Natural killer cell (primary cell): Measurements from ENCODE around the gene KLRK1. TPM values are rescaled to one million over a fixed set of nuclear protein-coding genes. Genes with fewer than 3 reads are reported as not detected.
"Not testable (repeated sequence)": the region's sequence is repeated elsewhere in the genome, so short reads cannot be mapped to it uniquely, and the experiment has no call there.

Source experiments
- ATAC-seq, 3 donors: fragments of 150-1000 bp in 2 of 3; fragments of 200-7000 bp in 1 of 3; cut with Tn5 transposase; 1 replicate in 1 of 3; 2 replicates in 2 of 3; pipeline ENCODE4 v1.10.0; 2021; ENCODE audit warnings: mild to moderate bottlenecking in 2 of 3, moderate library complexity in 2 of 3
- DNase-seq, 2 donors: peaks; one replicate each; pipeline versions ENCODE4 v3.0.0 to v3.0.0-alpha.2; 2013 to 2021; ENCODE audit warnings: mixed read lengths in 1 of 2
- H3K27ac ChIP-seq: one replicate; pipeline ENCODE4 v1.5.1; 2013; ENCODE audit warnings: mild to moderate bottlenecking, low read length
- H3K27me3 ChIP-seq: one replicate; pipeline ENCODE4 v1.6.1; 2013; ENCODE audit warnings: low read length; ENCODE audit not compliant: control insufficient read depth, insufficient read depth
- H3K36me3 ChIP-seq: one replicate; pipeline ENCODE4 v1.6.1; 2013; ENCODE audit warnings: low read length; ENCODE audit not compliant: control insufficient read depth, insufficient read depth
- H3K4me1 ChIP-seq: one replicate; pipeline ENCODE4 v1.6.1; 2013; ENCODE audit warnings: low read length; ENCODE audit not compliant: control insufficient read depth, insufficient read depth
- H3K4me3 ChIP-seq: one replicate; pipeline ENCODE4 v1.5.1; 2013; ENCODE audit warnings: low read length
- H3K9me3 ChIP-seq: one replicate; pipeline ENCODE4 v1.6.1; 2013; ENCODE audit warnings: low read length; ENCODE audit not compliant: control insufficient read depth, insufficient read depth
- H3K27ac Mint-ChIP-seq, 2 donors: one replicate each; pipeline ENCODE4 v1.8.0; 2022; ENCODE audit warnings: mild to moderate bottlenecking in 2 of 2, mixed read lengths in 2 of 2, moderate library complexity in 1 of 2
- H3K27me3 Mint-ChIP-seq, 2 donors: one replicate each; pipeline ENCODE4 v1.8.0; 2022; ENCODE audit warnings: low read depth in 2 of 2, mixed read lengths in 2 of 2
- H3K36me3 Mint-ChIP-seq: one replicate; pipeline ENCODE4 v1.8.0; 2022; ENCODE audit warnings: mixed read lengths
- H3K4me1 Mint-ChIP-seq, 2 donors: one replicate each; pipeline ENCODE4 v1.8.0; 2022; ENCODE audit warnings: mixed read lengths in 2 of 2
- H3K4me3 Mint-ChIP-seq: one replicate; pipeline ENCODE4 v1.8.0; 2022; ENCODE audit warnings: mild to moderate bottlenecking, moderate library complexity, mixed read lengths
- H3K9me3 Mint-ChIP-seq, 2 donors: one replicate each; pipeline ENCODE4 v1.8.0; 2022; ENCODE audit warnings: mixed read lengths in 2 of 2
- CTCF ChIP-seq: fragments of 200-600 bp; IDR thresholded peaks from one replicate; pipeline ENCODE4 v1.8.0; 2022; ENCODE audit warnings: antibody characterized with exemption
- WGBS: methylation state at CpG from one replicate; pipeline ENCODE4 v1.1.7; 2013; ENCODE audit warnings: missing lambda C conversion rate; ENCODE audit not compliant: insufficient coverage; 5-methylcytosine and 5-hydroxymethylcytosine counted together
- intact Hi-C: fragments of 100-400 bp; cut with micrococcal nuclease; formaldehyde crosslinking; loops from one replicate; pipeline ENCODE4 v1.14.2; 2022
- total RNA-seq, 4 donors: library from RNA; stranded (reverse); fragments of 120-200 nt in 1 of 4; gene quantifications; one replicate each; pipeline versions ENCODE4 v1.2.3 to v1.2.4, GENCODE V29; 2013 to 2022

The KLRK1 gene
- total RNA-seq, 3 donors from 2014 or later (not counting 1 experiment from before 2014, with no cell fraction given), result 398 to 543 (median 515) TPM

GRCh38 chr12:10393291-10393690 is 3.5 kb upstream of the KLRK1 start:
- Mint-ChIP-seq H3K36me3 (peaks cover 16% of the 10 kb centered on the region), H3K4me3 (peak overlapping the region; percentile 50), H3K9me3 (no peaks in the 10 kb centered on the region), H3K4me1 (peaks cover 60 to 75% of the 10 kb centered on the region in 2 donors), H3K27me3 (no peaks in the 10 kb centered on the region), H3K27ac (peak overlapping the region; percentile 97 to 98)
- Histone ChIP-seq H3K4me3 (no peak overlapping the region), H3K9me3 (no peaks in the 10 kb centered on the region), H3K36me3 (peaks cover 7% of the 10 kb centered on the region), H3K27me3 (no peaks in the 10 kb centered on the region), H3K27ac (peak overlapping the region; percentile 92), H3K4me1 (peaks cover 40% of the 10 kb centered on the region)
- no CpG with 5 or more reads among the region's 3 CpGs for WGBS
- no peak for TF ChIP-seq CTCF
- DNase-seq (peak in 1 of 2 donors; percentile 5), ATAC-seq (no peak)
- intact Hi-C loops, result loop anchor here (5.0 kb wide), 2 partner anchors 526 to 746 kb away; partner anchors contain the start of gene CLEC2B

GRCh38 chr12:10392394-10392930 is 2.6 kb upstream of the KLRK1 start:
- peak in 1 of 2 donors; percentile 74 for DNase-seq
- H3K4me3 Mint-ChIP-seq, result peak overlapping the region; percentile 89
- TF ChIP-seq CTCF, result no peak
- Histone ChIP-seq H3K9me3 (no peaks in the 10 kb centered on the region), H3K27me3 (no peaks in the 10 kb centered on the region), H3K27ac (peak overlapping the region; percentile 76), H3K36me3 (peaks cover 15% of the 10 kb centered on the region), H3K4me3 (no peak overlapping the region), H3K4me1 (peaks cover 34% of the 10 kb centered on the region)
- peak overlapping the region; percentile 89 to 98 for H3K27ac Mint-ChIP-seq
- intact Hi-C loops, result loop anchor here (5.0 kb wide), 2 partner anchors 525 to 745 kb away; partner anchors contain the start of gene CLEC2B
- peak; percentile 44 to 68 (median 67) for ATAC-seq
- H3K9me3 Mint-ChIP-seq, result no peaks in the 10 kb centered on the region
- no peaks in the 10 kb centered on the region for H3K27me3 Mint-ChIP-seq
- peaks cover 53 to 68% of the 10 kb centered on the region in 2 donors for H3K4me1 Mint-ChIP-seq
- 2% methylated on average over 7 of the region's 7 CpGs for WGBS
- peaks cover 16% of the 10 kb centered on the region for H3K36me3 Mint-ChIP-seq

- intact Hi-C loops, result loop anchor here (5.0 kb wide), 2 partner anchors 524 to 744 kb away; partner anchors contain the start of gene CLEC2B
- Mint-ChIP-seq H3K27ac (peak overlapping the region; percentile 89 to 98), H3K4me1 (peaks cover 54 to 68% of the 10 kb centered on the region in 2 donors), H3K36me3 (peaks cover 24% of the 10 kb centered on the region)
- Histone ChIP-seq H3K4me1 (peaks cover 26% of the 10 kb centered on the region), H3K36me3 (peaks cover 30% of the 10 kb centered on the region), H3K27ac (peak overlapping the region; percentile 76)
- peak in 1 of 2 donors; percentile 1 for DNase-seq
- not testable (repeated sequence) for H3K27me3 ChIP-seq, ATAC-seq, H3K27me3 Mint-ChIP-seq, H3K9me3 Mint-ChIP-seq, H3K4me3 ChIP-seq, H3K9me3 ChIP-seq, H3K4me3 Mint-ChIP-seq
- WGBS, result 82% methylated on average over 6 of the region's 7 CpGs
Measured at GRCh38 chr12:10390991-10391390, 1.1 kb upstream of the KLRK1 start.

- no peak for TF ChIP-seq CTCF
- Histone ChIP-seq H3K27ac (peak overlapping the region; percentile 86), H3K36me3 (peaks cover 51% of the 10 kb centered on the region), H3K9me3 (no peaks in the 10 kb centered on the region), H3K4me3 (peak overlapping the region; percentile 92), H3K27me3 (no peaks in the 10 kb centered on the region), H3K4me1 (peaks cover 11% of the 10 kb centered on the region)
- no peaks in the 10 kb centered on the region for H3K9me3 Mint-ChIP-seq
- peak overlapping the region; percentile 86 for H3K4me3 Mint-ChIP-seq
- H3K36me3 Mint-ChIP-seq, result peaks cover 42% of the 10 kb centered on the region
- no peaks in the 10 kb centered on the region for H3K27me3 Mint-ChIP-seq
- DNase-seq (peak in 1 of 2 donors; percentile 33), ATAC-seq (no peak)
- intact Hi-C loops, result no loop called here
- H3K4me1 Mint-ChIP-seq, result peaks cover 50 to 67% of the 10 kb centered on the region in 2 donors
- peak overlapping the region; percentile 89 to 91 for H3K27ac Mint-ChIP-seq
- 11% methylated on average over 6 of the region's 9 CpGs for WGBS
Measured at GRCh38 chr12:10388624-10389413, 1.0 kb downstream of the KLRK1 start.

GRCh38 chr12:10387498-10387897 is 2.3 kb downstream of the KLRK1 start:
- DNase-seq, result peak in 1 of 2 donors; percentile 1
- H3K27me3 Mint-ChIP-seq, intact Hi-C loops, H3K9me3 ChIP-seq, H3K9me3 Mint-ChIP-seq, H3K27me3 ChIP-seq, H3K4me1 ChIP-seq, ATAC-seq: not testable (repeated sequence)
- peak overlapping the region; percentile 92 for H3K4me3 ChIP-seq
- peak overlapping the region; percentile 86 for H3K27ac ChIP-seq
- Mint-ChIP-seq H3K36me3 (peaks cover 55% of the 10 kb centered on the region), H3K4me1 (peaks cover 54 to 70% of the 10 kb centered on the region in 2 donors), H3K4me3 (peak overlapping the region; percentile 86), H3K27ac (peak overlapping the region; percentile 89 to 91)
- peaks cover 61% of the 10 kb centered on the region for H3K36me3 ChIP-seq
- WGBS, result 36% methylated on average over 6 of the region's 6 CpGs
